ENCODE results near the gene DNM3. TPM values are rescaled to one million over a fixed set of nuclear protein-coding genes. Genes with fewer than 3 reads are reported as not detected.

The DNM3 gene
- total and polyA plus RNA-seq, 10 of the 15 experiments (the other 5 are each of a cell fraction or from before 2014, with no cell fraction given): 0.03 to 1.5 (median 0.08) TPM; not detected in 3

- TF ChIP-seq TCF12 (IDR thresholded peaks at IDR 0.05; ENCODE audit: low read depth, low read length) (no peak), TCF3 (IDR thresholded peaks at IDR 0.05; ENCODE audit: borderline replicate concordance, insufficient read depth, low read depth, low read length) (no peak), RFX5 (IDR thresholded peaks at IDR 0.05; ENCODE audit: low read depth, low read length) (no peak), SP1 (IDR thresholded peaks at IDR 0.05; ENCODE audit: low read depth, low read length) (no peak), MEF2A (IDR thresholded peaks at IDR 0.05; ENCODE audit: insufficient read depth, low read depth, low read length) (no peak), NR2F1 (conservative IDR thresholded peaks at IDR 0.05) (no peak)
These were observed 532.6 kb downstream of the DNM3 start (continued) for GRCh38 chr1:172373864-172374263.

GRCh38 chr1:172375211-172375631 lies 533.9 kb downstream of the DNM3 start:
- no peak overlapping the region for H3K9ac ChIP-seq (ENCODE audit: control insufficient read depth, insufficient read depth, low read length)

More at GRCh38 chr1:172375211-172375631, 533.9 kb downstream of the DNM3 start:
- peaks cover 2% of the 10 kb centered on the region; the same call in 2 of the 3 replicates for H3K9me3 ChIP-seq (replicated peaks; ENCODE audit: control insufficient read depth, insufficient read depth, low read length)
- ChIA-PET RAD21 (ENCODE audit: unreplicated experiment) (interaction anchor here (1.6 to 7.5 kb wide), 6 partner anchors 15 to 36 kb away, joined by 3 to 90 read pairs (median 14); no protein-coding TSS in a partner anchor), CTCF (interaction anchor here (0.7 to 5.3 kb wide), 6 partner anchors 9 to 284 kb away, joined by 3 to 25 read pairs (median 6); no protein-coding TSS in a partner anchor), POLR2A (interaction anchor here (0.6 to 2.2 kb wide), 4 partner anchors 15 to 36 kb away, joined by 3 to 12 read pairs (median 4); no protein-coding TSS in a partner anchor), SMC1A (ENCODE audit: uncharacterized antibody, unreplicated experiment) (interaction anchor here (0.6 to 16.9 kb wide), 5 partner anchors 9 to 876 kb away, joined by 3 to 345 read pairs (median 222); no protein-coding TSS in a partner anchor)
- H4K20me1 ChIP-seq (ENCODE audit: control insufficient read depth, insufficient read depth): no peaks in the 10 kb centered on the region
- WGBS (ENCODE audit: insufficient coverage, insufficient replicate concordance, low lambda C conversion rate, missing lambda C conversion rate): 7% methylated on average over 2 of the region's 2 CpGs
- no peak overlapping the region for H3K27ac ChIP-seq (ENCODE audit: control insufficient read depth, insufficient read depth)
- H3K4me3 ChIP-seq: no peak overlapping the region
- H3K4me2 ChIP-seq (ENCODE audit: control insufficient read depth, insufficient read depth): no peak overlapping the region
- no peaks in the 10 kb centered on the region for H3K27me3 ChIP-seq (replicated peaks in 1 of 2; ENCODE audit: control insufficient read depth in 2 of 2, insufficient read depth in 2 of 2, low read length in 1 of 2)
- H2AFZ ChIP-seq (ENCODE audit: control insufficient read depth, low read depth, low read length): no peak overlapping the region
- no peaks in the 10 kb centered on the region for H3K36me3 ChIP-seq (ENCODE audit: control insufficient read depth in 2 of 2, insufficient read depth in 2 of 2, low read length in 1 of 2)
- in situ Hi-C loops (cut with MboI): no loop called here
- no peak for FAIRE-seq
- H3K4me1 ChIP-seq (ENCODE audit: control insufficient read depth, insufficient read depth, low read length): peaks cover 8% of the 10 kb centered on the region
- no peak for DNase-seq (ENCODE audit: low read depth, low spot score)
- H3K79me2 ChIP-seq (ENCODE audit: control insufficient read depth, insufficient read depth, low read length): no peaks in the 10 kb centered on the region
- BruUV-seq (replicated peaks): no TSS peak
- TF ChIP-seq HDGF (IDR thresholded peaks at IDR 0.05) (no peak), BMI1 (IDR thresholded peaks at IDR 0.05; ENCODE audit: borderline replicate concordance) (peak; percentile 85), MTA2 (IDR thresholded peaks at IDR 0.05; ENCODE audit: low read depth) (no peak), PKNOX1 (IDR thresholded peaks at IDR 0.05) (peak; percentile 62; the same call in 1 of the 2 replicates)
- peak; percentile 61 for ATAC-seq
- intact Hi-C loops (cut with micrococcal nuclease; ENCODE audit: unreplicated experiment): no loop called here

All from GM12878 (cell line).